Measurements from ENCODE around the gene ANKRD11. TPM values are rescaled to one million over a fixed set of nuclear protein-coding genes. Genes with fewer than 3 reads are reported as not detected.

The ANKRD11 gene
- total RNA-seq, 4 donors from 2014 or later: 49.8 to 114 (median 82.2) TPM

GRCh38 chr16:89278441-89279240 is 211.7 kb downstream of the ANKRD11 start:
- DNase-seq (ENCODE audit: low spot score) (no peak), ATAC-seq (ENCODE audit: low FRiP score) (no peak)
- no peak for TF ChIP-seq CTCF (IDR thresholded peaks at IDR 0.05)

- no peak for ATAC-seq (ENCODE audit: low FRiP score)
- DNase-seq (ENCODE audit: low spot score): no peak
- no peak for TF ChIP-seq CTCF (IDR thresholded peaks at IDR 0.05)
Measured at GRCh38 chr16:89277641-89278341, 212.6 kb downstream of the ANKRD11 start.

GRCh38 chr16:89277049-89277448 is 213.3 kb downstream of the ANKRD11 start:
- DNase-seq (ENCODE audit: low spot score) (no peak), ATAC-seq (ENCODE audit: low FRiP score) (no peak)
- no peak for TF ChIP-seq CTCF (IDR thresholded peaks at IDR 0.05)

GRCh38 chr16:89275837-89276720 is 214.3 kb downstream of the ANKRD11 start:
- DNase-seq (ENCODE audit: low spot score): no peak
- ATAC-seq (ENCODE audit: low FRiP score): no peak

GRCh38 chr16:89275284-89275584 is 215.1 kb downstream of the ANKRD11 start:
- TF ChIP-seq CTCF (IDR thresholded peaks at IDR 0.05): no peak
- ATAC-seq (ENCODE audit: low FRiP score): no peak
- DNase-seq (ENCODE audit: low spot score): no peak

More at GRCh38 chr16:89275837-89276720, 214.3 kb downstream of the ANKRD11 start:
- TF ChIP-seq CTCF (IDR thresholded peaks at IDR 0.05): no peak

- no peak for DNase-seq (ENCODE audit: low spot score)
- no peak for ATAC-seq (ENCODE audit: low FRiP score)
- no peak for TF ChIP-seq CTCF (IDR thresholded peaks at IDR 0.05)
Measured at GRCh38 chr16:89274561-89275283, 215.6 kb downstream of the ANKRD11 start.
